ENCODE data around the gene MCTP2. TPM values are rescaled to one million over a fixed set of nuclear protein-coding genes. Genes with fewer than 3 reads are reported as not detected.

MCTP2 gene
- total and polyA plus RNA-seq, 9 of the 15 experiments (the other 6 are each of a cell fraction or from before 2014, with no cell fraction given): 0.07 TPM; not detected in 8

DNA sequence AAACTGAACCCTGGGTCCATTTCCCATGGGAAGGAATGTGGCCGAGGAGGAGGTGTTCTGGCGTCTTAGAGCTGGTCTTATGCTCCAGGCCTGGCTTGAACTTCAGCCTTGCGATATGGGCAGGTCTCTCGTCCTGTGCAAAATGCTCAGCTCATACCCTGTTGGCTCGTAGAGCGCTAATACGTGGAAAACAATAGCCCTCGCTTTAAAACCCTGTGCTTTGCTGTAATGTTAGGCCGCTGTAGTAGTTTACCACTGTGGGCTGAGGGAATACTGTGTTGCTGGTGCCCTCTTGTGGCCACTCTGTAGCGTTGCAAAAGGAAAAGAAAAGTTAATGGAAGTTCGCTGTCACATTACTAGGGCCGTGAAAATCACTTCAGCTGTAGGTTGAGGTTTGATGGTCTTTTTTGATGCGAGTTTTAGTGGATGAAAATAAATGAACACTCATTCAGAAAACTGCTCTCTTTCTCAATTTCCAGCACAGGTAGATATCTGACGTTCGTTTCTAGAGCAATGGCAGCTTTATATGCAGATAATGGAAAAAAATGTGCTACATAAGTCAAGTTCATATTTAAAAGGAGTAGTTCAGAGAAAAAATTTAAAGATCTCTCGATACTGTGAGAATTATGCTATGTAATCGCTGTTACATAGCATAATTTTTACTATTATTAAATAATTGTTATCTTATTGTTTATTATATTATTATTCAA is 92.9 kb downstream of the MCTP2 start:
- FAIRE-seq (peak; percentile 91), ATAC-seq (peak; percentile 92), DNase-seq (ENCODE audit: extremely low read depth in 1 of 4, low spot score in 3 of 4) (peak; percentile 35 to 49 (median 45))
- 4% methylated on average over 17 of the region's 17 CpGs for WGBS (ENCODE audit: insufficient coverage, low coverage, missing lambda C conversion rate)
- no peaks in the 10 kb centered on the region for H3K79me2 ChIP-seq (ENCODE audit: control insufficient read depth, insufficient read depth, low read length)
- CTCF ChIA-PET (ENCODE audit: low intra/inter-chr PET ratio): interaction anchor here (0.6 to 1.4 kb wide), 2 partner anchors 160 to 1294 kb away, joined by 3 to 7 read pairs; no protein-coding TSS in a partner anchor
- H3K9me3 ChIP-seq (replicated peaks; ENCODE audit: control insufficient read depth, insufficient read depth, low read depth, low read length): no peaks in the 10 kb centered on the region
- no peak overlapping the region for H3K4me3 ChIP-seq
- no peak overlapping the region for H2AFZ ChIP-seq (ENCODE audit: low read depth, low read length)
- no peak overlapping the region for H3K27ac ChIP-seq (ENCODE audit: extremely low read depth, low read depth, low read length)
- no peaks in the 10 kb centered on the region for H3K4me1 ChIP-seq (replicated peaks in 1 of 2; ENCODE audit: control insufficient read depth in 2 of 2, insufficient read depth in 2 of 2, low read length in 2 of 2)
- no peaks in the 10 kb centered on the region for H4K20me1 ChIP-seq (replicated peaks; ENCODE audit: control insufficient read depth, insufficient read depth, low read length)
- H3K36me3 ChIP-seq (ENCODE audit: control insufficient read depth, insufficient read depth, low read length): no peaks in the 10 kb centered on the region
- intact Hi-C loops (cut with micrococcal nuclease) (loop anchor here (1.0 to 2.0 kb wide), 2 partner anchors 160 to 1293 kb away; no protein-coding TSS in a partner anchor), in situ Hi-C loops (cut with MboI) (loop anchor here (25.0 kb wide), 1 partner anchor 1287 kb away; no protein-coding TSS in a partner anchor)
- no peaks in the 10 kb centered on the region for H3K9me1 ChIP-seq (ENCODE audit: control insufficient read depth, insufficient read depth, low read length)
- POLR2A ChIA-PET: interaction anchor here (0.6 to 0.8 kb wide), 3 partner anchors 14 to 317 kb away, joined by 3 read pairs; no protein-coding TSS in a partner anchor
- no peak overlapping the region for H3K9ac ChIP-seq (ENCODE audit: insufficient read depth in 1 of 2, low read depth in 2 of 2, low read length in 2 of 2)
- H3K27me3 ChIP-seq (ENCODE audit: control insufficient read depth in 2 of 2, insufficient read depth in 2 of 2, low read length in 2 of 2): no peaks in the 10 kb centered on the region
- no TSS peak for BruUV-seq (replicated peaks)
- no peak overlapping the region for H3K4me2 ChIP-seq (ENCODE audit: insufficient read depth, low read length)
- TF ChIP-seq, protein P1, sequence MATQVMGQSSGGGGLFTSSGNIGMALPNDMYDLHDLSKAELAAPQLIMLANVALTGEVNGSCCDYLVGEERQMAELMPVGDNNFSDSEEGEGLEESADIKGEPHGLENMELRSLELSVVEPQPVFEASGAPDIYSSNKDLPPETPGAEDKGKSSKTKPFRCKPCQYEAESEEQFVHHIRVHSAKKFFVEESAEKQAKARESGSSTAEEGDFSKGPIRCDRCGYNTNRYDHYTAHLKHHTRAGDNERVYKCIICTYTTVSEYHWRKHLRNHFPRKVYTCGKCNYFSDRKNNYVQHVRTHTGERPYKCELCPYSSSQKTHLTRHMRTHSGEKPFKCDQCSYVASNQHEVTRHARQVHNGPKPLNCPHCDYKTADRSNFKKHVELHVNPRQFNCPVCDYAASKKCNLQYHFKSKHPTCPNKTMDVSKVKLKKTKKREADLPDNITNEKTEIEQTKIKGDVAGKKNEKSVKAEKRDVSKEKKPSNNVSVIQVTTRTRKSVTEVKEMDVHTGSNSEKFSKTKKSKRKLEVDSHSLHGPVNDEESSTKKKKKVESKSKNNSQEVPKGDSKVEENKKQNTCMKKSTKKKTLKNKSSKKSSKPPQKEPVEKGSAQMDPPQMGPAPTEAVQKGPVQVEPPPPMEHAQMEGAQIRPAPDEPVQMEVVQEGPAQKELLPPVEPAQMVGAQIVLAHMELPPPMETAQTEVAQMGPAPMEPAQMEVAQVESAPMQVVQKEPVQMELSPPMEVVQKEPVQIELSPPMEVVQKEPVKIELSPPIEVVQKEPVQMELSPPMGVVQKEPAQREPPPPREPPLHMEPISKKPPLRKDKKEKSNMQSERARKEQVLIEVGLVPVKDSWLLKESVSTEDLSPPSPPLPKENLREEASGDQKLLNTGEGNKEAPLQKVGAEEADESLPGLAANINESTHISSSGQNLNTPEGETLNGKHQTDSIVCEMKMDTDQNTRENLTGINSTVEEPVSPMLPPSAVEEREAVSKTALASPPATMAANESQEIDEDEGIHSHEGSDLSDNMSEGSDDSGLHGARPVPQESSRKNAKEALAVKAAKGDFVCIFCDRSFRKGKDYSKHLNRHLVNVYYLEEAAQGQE (IDR thresholded peaks at IDR 0.05; ENCODE audit: borderline replicate concordance): peak; percentile 49; the same call in 1 of the 2 replicates
- TF ChIP-seq, protein P1 (CRISPR knock-in tag; IDR thresholded peaks at IDR 0.05; ENCODE audit: low read depth): no peak
- TF ChIP-seq, protein P2, sequence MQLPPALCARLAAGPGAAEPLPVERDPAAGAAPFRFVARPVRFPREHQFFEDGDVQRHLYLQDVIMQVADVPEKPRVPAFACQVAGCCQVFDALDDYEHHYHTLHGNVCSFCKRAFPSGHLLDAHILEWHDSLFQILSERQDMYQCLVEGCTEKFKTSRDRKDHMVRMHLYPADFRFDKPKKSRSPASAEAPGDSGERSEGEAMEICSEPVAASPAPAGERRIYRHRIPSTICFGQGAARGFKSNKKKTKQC (CRISPR knock-in tag; IDR thresholded peaks at IDR 0.05): no peak
- TF ChIP-seq ZSCAN29 (IDR thresholded peaks at IDR 0.05) (no peak), RBM39 (optimal IDR thresholded peaks at IDR 0.05; ENCODE audit: low read depth, low read length) (no peak), STAG1 (CRISPR knock-in tag; IDR thresholded peaks at IDR 0.05; ENCODE audit: borderline replicate concordance) (peak; percentile 12; the same call in 1 of the 2 replicates), JUN (IDR thresholded peaks at IDR 0.05; ENCODE audit: borderline replicate concordance, low read depth, low read length) (no peak), JUN (CRISPR knock-in tag; IDR thresholded peaks at IDR 0.05; ENCODE audit: borderline replicate concordance) (no peak), LCOR (CRISPR knock-in tag; IDR thresholded peaks at IDR 0.05) (no peak), SMAD1 (IDR thresholded peaks at IDR 0.05; ENCODE audit: low read depth, low read length, partially characterized antibody) (no peak)
- TF ChIP-seq, protein P3, sequence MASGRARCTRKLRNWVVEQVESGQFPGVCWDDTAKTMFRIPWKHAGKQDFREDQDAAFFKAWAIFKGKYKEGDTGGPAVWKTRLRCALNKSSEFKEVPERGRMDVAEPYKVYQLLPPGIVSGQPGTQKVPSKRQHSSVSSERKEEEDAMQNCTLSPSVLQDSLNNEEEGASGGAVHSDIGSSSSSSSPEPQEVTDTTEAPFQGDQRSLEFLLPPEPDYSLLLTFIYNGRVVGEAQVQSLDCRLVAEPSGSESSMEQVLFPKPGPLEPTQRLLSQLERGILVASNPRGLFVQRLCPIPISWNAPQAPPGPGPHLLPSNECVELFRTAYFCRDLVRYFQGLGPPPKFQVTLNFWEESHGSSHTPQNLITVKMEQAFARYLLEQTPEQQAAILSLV (tag; IDR thresholded peaks at IDR 0.05): no peak

Data from K562 (cell line).